Measurements from ENCODE around the gene UNC45A. TPM values are rescaled to one million over a fixed set of nuclear protein-coding genes. Genes with fewer than 3 reads are reported as not detected.

Gene UNC45A
- total RNA-seq, 1 experiment from 2014 or later, result 101 TPM

GRCh38 chr15:90934949-90935751 is at the start of gene UNC45A (continued):
- TF ChIP-seq FOXP1 (CRISPR knock-in tag; IDR thresholded peaks at IDR 0.05; ENCODE audit: borderline replicate concordance) (no peak), ARID4B (CRISPR knock-in tag; IDR thresholded peaks at IDR 0.05; ENCODE audit: borderline replicate concordance) (no peak), ZSCAN18 (CRISPR knock-in tag; IDR thresholded peaks at IDR 0.05) (no peak), CBFB (CRISPR knock-in tag; IDR thresholded peaks at IDR 0.05; ENCODE audit: low read depth) (no peak), ZNF121 (CRISPR knock-in tag; IDR thresholded peaks at IDR 0.05) (peak; percentile 99), ZMAT4 (CRISPR knock-in tag; IDR thresholded peaks at IDR 0.05) (no peak), ZBTB21 (CRISPR knock-in tag; IDR thresholded peaks at IDR 0.05; ENCODE audit: borderline replicate concordance) (no peak), FOXK1 (CRISPR knock-in tag; IDR thresholded peaks at IDR 0.05) (no peak), CREM (CRISPR knock-in tag; IDR thresholded peaks at IDR 0.05) (no peak), EMX1 (CRISPR knock-in tag; IDR thresholded peaks at IDR 0.05) (no peak), OVOL2 (CRISPR knock-in tag; IDR thresholded peaks at IDR 0.05; ENCODE audit: borderline replicate concordance) (no peak), PREB (CRISPR knock-in tag; IDR thresholded peaks at IDR 0.05; ENCODE audit: borderline replicate concordance) (no peak), NR2C2 (CRISPR knock-in tag; IDR thresholded peaks at IDR 0.05) (no peak), RORB (CRISPR knock-in tag; IDR thresholded peaks at IDR 0.05) (no peak), ZBTB43 (CRISPR knock-in tag; IDR thresholded peaks at IDR 0.05) (no peak), SP1 (CRISPR knock-in tag; conservative IDR thresholded peaks at IDR 0.05) (peak; percentile 68), TEAD1 (CRISPR knock-in tag; IDR thresholded peaks at IDR 0.05) (no peak), TEAD4 (CRISPR knock-in tag; IDR thresholded peaks at IDR 0.05) (no peak), IRF1 (CRISPR knock-in tag; IDR thresholded peaks at IDR 0.05) (no peak), FOXP4 (CRISPR knock-in tag; IDR thresholded peaks at IDR 0.05) (no peak), SMAD3 (CRISPR knock-in tag; IDR thresholded peaks at IDR 0.05; ENCODE audit: borderline replicate concordance) (0 out of 2 replicates have a peak, but pooled peaks have one; percentile 19), ESRRA (CRISPR knock-in tag; IDR thresholded peaks at IDR 0.05; ENCODE audit: borderline replicate concordance) (no peak), NFYB (CRISPR knock-in tag; conservative IDR thresholded peaks at IDR 0.05; ENCODE audit: low read depth) (no peak), CTCF (IDR thresholded peaks at IDR 0.05) (no peak), IRF2 (CRISPR knock-in tag; IDR thresholded peaks at IDR 0.05; ENCODE audit: borderline replicate concordance, low read depth) (no peak)

Measured in WTC11 (cell line).